Measurements from ENCODE around the gene TIPIN.
"Not testable (repeated sequence)": the region's sequence is repeated elsewhere in the genome, so short reads cannot be mapped to it uniquely, and the experiment has no call there.

TIPIN gene

GRCh38 chr15:66381376-66381775 lies 24.9 kb upstream of the TIPIN start:
- DNase-seq (ENCODE audit: low read depth) = not testable (repeated sequence)

GRCh38 chr15:66378814-66379430 lies 22.4 kb upstream of the TIPIN start:
- DNase-seq (ENCODE audit: low read depth) = no peak

GRCh38 chr15:66374179-66374578 lies 17.7 kb upstream of the TIPIN start:
- DNase-seq (ENCODE audit: low read depth) = no peak

- no peak for DNase-seq (ENCODE audit: low read depth)
Measured at GRCh38 chr15:66369773-66370651, 13.5 kb upstream of the TIPIN start.

- DNase-seq (ENCODE audit: low read depth) = no peak
Measured at GRCh38 chr15:66364944-66365528, 8.6 kb upstream of the TIPIN start.

GRCh38 chr15:66362776-66363175 lies 6.3 kb upstream of the TIPIN start:
- no peak for DNase-seq (ENCODE audit: low read depth)

- not testable (repeated sequence) for DNase-seq (ENCODE audit: low read depth)
Measured at GRCh38 chr15:66361745-66362460, 5.4 kb upstream of the TIPIN start.

GRCh38 chr15:66359740-66360139 lies 3.3 kb upstream of the TIPIN start:
- DNase-seq (ENCODE audit: low read depth) = no peak

GRCh38 chr15:66356077-66356358 lies 467 bp downstream of the TIPIN start:
- no peak for DNase-seq (ENCODE audit: low read depth)

GRCh38 chr15:66348530-66348929 lies 8.0 kb downstream of the TIPIN start:
- DNase-seq (ENCODE audit: low read depth) = not testable (repeated sequence)

- no peak for DNase-seq (ENCODE audit: low read depth)
Measured at GRCh38 chr15:66328771-66329170, 27.7 kb downstream of the TIPIN start.

- DNase-seq (ENCODE audit: low read depth) = no peak
Measured at GRCh38 chr15:66327736-66328135, 28.7 kb downstream of the TIPIN start.

- no peak for DNase-seq (ENCODE audit: low read depth)
Measured at GRCh38 chr15:66326051-66326450, 30.4 kb downstream of the TIPIN start.

- no peak for DNase-seq (ENCODE audit: low read depth)
Measured at GRCh38 chr15:66323312-66323928, 33.1 kb downstream of the TIPIN start.

- no peak for DNase-seq (ENCODE audit: low read depth)
Measured at GRCh38 chr15:66312144-66312543, 44.3 kb downstream of the TIPIN start.

GRCh38 chr15:66310786-66311185 lies 45.7 kb downstream of the TIPIN start:
- DNase-seq (ENCODE audit: low read depth) = no peak

- DNase-seq (ENCODE audit: low read depth) = no peak
Measured at GRCh38 chr15:66309828-66310227, 46.7 kb downstream of the TIPIN start.

- no peak for DNase-seq (ENCODE audit: low read depth)
Measured at GRCh38 chr15:66308531-66308930, 48.0 kb downstream of the TIPIN start.

GRCh38 chr15:66306381-66306780 lies 50.1 kb downstream of the TIPIN start:
- no peak for DNase-seq (ENCODE audit: low read depth)

GRCh38 chr15:66304425-66304824 lies 52.1 kb downstream of the TIPIN start:
- not testable (repeated sequence) for DNase-seq (ENCODE audit: low read depth)

GRCh38 chr15:66302489-66303278 lies 53.8 kb downstream of the TIPIN start:
- no peak for DNase-seq (ENCODE audit: low read depth)
